HEK293T (cell line): ENCODE measurements around the gene TIGD1.

Experiments used
- CTCF ChIA-PET: fragments of 350-600 bp; formaldehyde crosslinking; extraction: SDS; loops from one replicate; lab custom pipeline; 2021; ENCODE audit warnings: antibody characterized with exemption, inconsistent platforms; lab: Yijun Ruan, JAX
- POLR2A ChIA-PET: fragments of 350-600 bp; formaldehyde crosslinking; extraction: SDS; loops from one replicate; lab custom pipeline; 2020; ENCODE audit warnings: antibody characterized with exemption, inconsistent platforms; lab: Yijun Ruan, JAX
- DNase-seq: peaks from one replicate; pipeline ENCODE4 v3.0.0; 2012; ENCODE audit warnings: mixed read lengths; ENCODE audit errors: extremely low spot score
- ARNT ChIP-seq: fragments of 450-650 bp; IDR thresholded peaks from 2 replicates; pipeline ENCODE4 v1.6.1; 2017; ENCODE audit warnings: mild to moderate bottlenecking
- BHLHE40 ChIP-seq: fragments of 450-650 bp; IDR thresholded peaks from 2 replicates; pipeline ENCODE4 v1.6.1; 2016; ENCODE audit warnings: mild to moderate bottlenecking, moderate library complexity, borderline replicate concordance
- CTBP1 ChIP-seq: fragments of 450-650 bp; IDR thresholded peaks from 2 replicates; pipeline ENCODE4 v1.6.1; 2016; ENCODE audit warnings: borderline replicate concordance
- ELF4 ChIP-seq: fragments of 450-650 bp; IDR thresholded peaks from 2 replicates; pipeline ENCODE4 v1.6.1; 2017; ENCODE audit warnings: antibody characterized with exemption
- FOXA1 ChIP-seq: fragments of 450-650 bp; IDR thresholded peaks from 2 replicates; pipeline ENCODE4 v1.6.1; 2016; ENCODE audit warnings: mild to moderate bottlenecking
- FOXK2 ChIP-seq: fragments of 450-650 bp; IDR thresholded peaks from 2 replicates; pipeline ENCODE4 v1.6.1; 2016; ENCODE audit warnings: mild to moderate bottlenecking
- FOXM1 ChIP-seq: fragments of 450-650 bp; IDR thresholded peaks from 2 replicates; pipeline ENCODE4 v1.6.1; 2017; ENCODE audit warnings: mild to moderate bottlenecking, borderline replicate concordance
- HDGF ChIP-seq: fragments of 450-650 bp; IDR thresholded peaks from 2 replicates; pipeline ENCODE4 v1.6.1; 2017; ENCODE audit warnings: antibody characterized with exemption, borderline replicate concordance
- L3MBTL2 ChIP-seq: fragments of 450-650 bp; conservative IDR thresholded peaks from 2 replicates; pipeline ENCODE4 v1.6.1; 2016; ENCODE audit warnings: mild to moderate bottlenecking
- LEF1 ChIP-seq: fragments of 450-650 bp; IDR thresholded peaks from 2 replicates; pipeline ENCODE4 v1.6.1; 2017; ENCODE audit warnings: mild to moderate bottlenecking, borderline replicate concordance
- NFRKB ChIP-seq: fragments of 450-650 bp; IDR thresholded peaks from 2 replicates; pipeline ENCODE4 v1.6.1; 2016; ENCODE audit warnings: mild to moderate bottlenecking, moderate library complexity
- PKNOX1 ChIP-seq: fragments of 450-650 bp; IDR thresholded peaks from 2 replicates; pipeline ENCODE4 v1.6.1; 2016
- SP1 ChIP-seq: fragments of 450-650 bp; IDR thresholded peaks from 2 replicates; pipeline ENCODE4 v1.6.1; 2017
- SUZ12 ChIP-seq: fragments of 450-650 bp; IDR thresholded peaks from 2 replicates; pipeline ENCODE4 v1.6.1; 2016; ENCODE audit warnings: mild to moderate bottlenecking
- TARDBP ChIP-seq: fragments of 450-650 bp; IDR thresholded peaks from 2 replicates; pipeline ENCODE4 v1.6.1; 2016
- ZNF384 ChIP-seq: fragments of 450-650 bp; IDR thresholded peaks from 2 replicates; pipeline ENCODE4 v1.6.1; 2016

Gene TIGD1

GRCh38 chr2:232541961-232542714, 8.2 kb downstream of the TIGD1 start:
- POLR2A ChIA-PET = interaction anchor here (0.9 kb wide), 1 partner anchor 8 kb away, joined by 4 read pairs; the partner anchor contains the start of genes EIF4E2 and TIGD1
- TF ChIP-seq ZNF384 = no peak
- no peak for TF ChIP-seq HDGF
- TF ChIP-seq FOXK2 = no peak
- TF ChIP-seq NFRKB = no peak
- TF ChIP-seq ARNT = no peak
- TF ChIP-seq SP1 = no peak
- no peak for DNase-seq
- CTCF ChIA-PET = no interaction called here

- ChIA-PET POLR2A (no interaction called here), CTCF (no interaction called here)
- TF ChIP-seq ZNF384 = no peak
- no peak for TF ChIP-seq ARNT
- no peak for TF ChIP-seq BHLHE40
- no peak for TF ChIP-seq FOXA1
- no peak for TF ChIP-seq LEF1
- no peak for TF ChIP-seq PKNOX1
- TF ChIP-seq FOXM1 = no peak
- TF ChIP-seq NFRKB = no peak
- TF ChIP-seq TARDBP = no peak
- no peak for TF ChIP-seq FOXK2
- TF ChIP-seq SUZ12 = no peak
- no peak for TF ChIP-seq ELF4
- no peak for TF ChIP-seq CTBP1
- no peak for TF ChIP-seq HDGF
- no peak for TF ChIP-seq L3MBTL2
- TF ChIP-seq SP1 = no peak
- no peak for DNase-seq
Observed at GRCh38 chr2:232541195-232541960, 9.0 kb downstream of the TIGD1 start.

- no peak for TF ChIP-seq FOXK2
- no peak for TF ChIP-seq TARDBP
- CTCF ChIA-PET = no interaction called here
Observed at GRCh38 chr2:232540441-232541041, 9.8 kb downstream of the TIGD1 start.

GRCh38 chr2:232539298-232540231, 10.8 kb downstream of the TIGD1 start, which contains the start of gene CHRNG:
Gene CHRNG, plus strand, starts transcription at chr2:232539692. Its CDS starts 56 bp downstream, at chr2:232539748.
- TF ChIP-seq CTBP1 = no peak
- no peak for TF ChIP-seq ARNT
- TF ChIP-seq FOXK2 = no peak
- no peak for TF ChIP-seq ZNF384
- TF ChIP-seq BHLHE40 = no peak
- TF ChIP-seq HDGF = no peak
- TF ChIP-seq PKNOX1 = no peak
- TF ChIP-seq SP1 = no peak
- TF ChIP-seq L3MBTL2 = no peak
- DNase-seq = no peak
- POLR2A ChIA-PET = interaction anchor here (2.0 kb wide), 1 partner anchor 11 kb away, joined by 7 read pairs; the partner anchor contains the start of genes EIF4E2 and TIGD1

More at GRCh38 chr2:232540441-232541041, 9.8 kb downstream of the TIGD1 start:
- no peak for DNase-seq
- POLR2A ChIA-PET = no interaction called here

GRCh38 chr2:232538671-232539070, 11.7 kb downstream of the TIGD1 start:
- CTCF ChIA-PET = interaction anchor here (0.6 to 1.2 kb wide), 2 partner anchors 16 to 382 kb away, joined by 3 read pairs; no protein-coding TSS in a partner anchor
- POLR2A ChIA-PET = interaction anchor here (2.0 kb wide), 1 partner anchor 12 kb away, joined by 7 read pairs; the partner anchor contains the start of genes EIF4E2 and TIGD1
- no peak for DNase-seq
- TF ChIP-seq BHLHE40 (no peak), ARNT (no peak), HDGF (no peak)

More at GRCh38 chr2:232539298-232540231, 10.8 kb downstream of the TIGD1 start, which contains the start of gene CHRNG:
- CTCF ChIA-PET = interaction anchor here (1.2 kb wide), 1 partner anchor 17 kb away, joined by 3 read pairs; no protein-coding TSS in a partner anchor

- ChIA-PET POLR2A (interaction anchor here (1.3 kb wide), 1 partner anchor 13 kb away, joined by 5 read pairs; the partner anchor contains the start of genes EIF4E2 and TIGD1), CTCF (no interaction called here)
- no peak for DNase-seq
- no peak for TF ChIP-seq HDGF
- TF ChIP-seq FOXA1 = no peak
- no peak for TF ChIP-seq BHLHE40
- TF ChIP-seq NFRKB = no peak
- no peak for TF ChIP-seq ZNF384
- no peak for TF ChIP-seq SP1
- no peak for TF ChIP-seq ELF4
- TF ChIP-seq L3MBTL2 = no peak
- TF ChIP-seq PKNOX1 = no peak
- TF ChIP-seq TARDBP = no peak
- no peak for TF ChIP-seq CTBP1
- TF ChIP-seq FOXM1 = no peak
- no peak for TF ChIP-seq LEF1
- TF ChIP-seq ARNT = no peak
- no peak for TF ChIP-seq FOXK2
Observed at GRCh38 chr2:232537499-232537898, 12.9 kb downstream of the TIGD1 start.
